Fibroblast of skin of right quadriceps (primary cell): ENCODE results near the gene STARD10.

Experiments used
- DNase-seq: peaks from one replicate; pipeline ENCODE4 v3.0.0-alpha.2; 2013

STARD10 gene

GRCh38 chr11:72778535-72779494 lies 15.0 kb downstream of the STARD10 start:
- no peak for DNase-seq

- DNase-seq: no peak
Measured at GRCh38 chr11:72777755-72778278, 16.0 kb downstream of the STARD10 start.

GRCh38 chr11:72776844-72777754 lies 16.7 kb downstream of the STARD10 start:
- no peak for DNase-seq

GRCh38 chr11:72776117-72776843 lies 17.6 kb downstream of the STARD10 start:
- DNase-seq: no peak

- no peak for DNase-seq
Measured at GRCh38 chr11:72775288-72776110, 18.3 kb downstream of the STARD10 start.

- DNase-seq: no peak
Measured at GRCh38 chr11:72774499-72774898, 19.3 kb downstream of the STARD10 start.

- no peak for DNase-seq
Measured at GRCh38 chr11:72773696-72774095, 20.2 kb downstream of the STARD10 start.

GRCh38 chr11:72773291-72773690 lies 20.6 kb downstream of the STARD10 start:
- DNase-seq: peak; percentile 87

GRCh38 chr11:72772059-72772458 lies 21.8 kb downstream of the STARD10 start:
- DNase-seq: no peak

- DNase-seq: peak; percentile 78
Measured at GRCh38 chr11:72771507-72771906, 22.3 kb downstream of the STARD10 start.

GRCh38 chr11:72770799-72771198 lies 23.0 kb downstream of the STARD10 start:
- DNase-seq: no peak

GRCh38 chr11:72769680-72770079 lies 24.2 kb downstream of the STARD10 start:
- DNase-seq: no peak

GRCh38 chr11:72768581-72768980 lies 25.3 kb downstream of the STARD10 start:
- no peak for DNase-seq

- DNase-seq: no peak
Measured at GRCh38 chr11:72767203-72768062, 26.4 kb downstream of the STARD10 start.

- no peak for DNase-seq
Measured at GRCh38 chr11:72766152-72766902, 27.5 kb downstream of the STARD10 start.

- DNase-seq: no peak
Measured at GRCh38 chr11:72764503-72764902, 29.3 kb downstream of the STARD10 start.

GRCh38 chr11:72763823-72764222 lies 30.0 kb downstream of the STARD10 start:
- no peak for DNase-seq

- DNase-seq: no peak
Measured at GRCh38 chr11:72762641-72763304, 31.1 kb downstream of the STARD10 start.
